HG02623 (cell line): ENCODE measurements around the gene APOD.

Experiments used
- ATAC-seq: cut with Tn5 transposase; IDR thresholded peaks from one replicate; pipeline ENCODE4 v1.9.1; 2021; ENCODE audit warnings: moderate library complexity; ENCODE audit not compliant: unreplicated experiment

Gene APOD

GRCh38 chr3:195531683-195532082, 52.1 kb downstream of the APOD start:
- no peak for ATAC-seq

GRCh38 chr3:195526492-195526891, 57.2 kb downstream of the APOD start:
- no peak for ATAC-seq

- ATAC-seq = no peak
These were observed 59.4 kb downstream of the APOD start for GRCh38 chr3:195524171-195524896.

- ATAC-seq = no peak
These were observed 61.3 kb downstream of the APOD start for GRCh38 chr3:195522254-195523023.
